ENCODE results near the gene CATSPER3.

DNA sequence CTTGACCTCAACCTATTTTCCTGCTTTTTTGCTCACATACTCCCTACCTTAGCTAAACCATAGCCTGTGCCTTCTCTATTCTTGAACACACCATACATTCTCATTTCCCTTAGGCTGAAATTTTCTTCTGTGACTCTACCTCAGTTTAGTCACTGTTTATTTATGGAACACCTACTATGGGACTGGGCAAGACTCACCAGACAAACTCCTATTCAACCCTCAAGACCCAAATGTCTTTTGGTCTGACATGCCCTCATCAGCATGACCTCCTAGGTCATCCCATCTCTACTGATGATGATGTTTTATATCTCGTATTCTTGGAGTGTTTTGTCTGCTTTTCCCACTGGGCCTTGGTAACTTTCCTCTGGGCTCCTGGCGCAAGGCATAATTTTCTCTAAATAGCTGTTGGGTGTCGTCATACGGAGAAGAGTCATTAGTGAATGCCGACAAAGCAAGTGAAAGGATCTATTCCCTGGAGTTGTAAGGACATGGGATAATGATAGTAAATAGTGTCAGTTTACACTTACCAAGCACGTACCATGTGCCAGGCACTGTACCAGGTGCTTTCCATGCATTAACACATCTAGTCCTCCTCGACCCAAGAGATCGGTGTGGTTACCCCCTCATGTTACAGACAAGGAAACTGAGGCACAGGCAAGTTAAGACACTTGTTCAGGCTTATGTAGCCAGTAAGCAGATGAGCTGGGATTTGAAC lies 88.8 kb downstream of the CATSPER3 start:
- TF ChIP-seq POLR2A (IDR thresholded peaks at IDR 0.05; ENCODE audit: low read depth) = no peak
- TF ChIP-seq, protein P1, sequence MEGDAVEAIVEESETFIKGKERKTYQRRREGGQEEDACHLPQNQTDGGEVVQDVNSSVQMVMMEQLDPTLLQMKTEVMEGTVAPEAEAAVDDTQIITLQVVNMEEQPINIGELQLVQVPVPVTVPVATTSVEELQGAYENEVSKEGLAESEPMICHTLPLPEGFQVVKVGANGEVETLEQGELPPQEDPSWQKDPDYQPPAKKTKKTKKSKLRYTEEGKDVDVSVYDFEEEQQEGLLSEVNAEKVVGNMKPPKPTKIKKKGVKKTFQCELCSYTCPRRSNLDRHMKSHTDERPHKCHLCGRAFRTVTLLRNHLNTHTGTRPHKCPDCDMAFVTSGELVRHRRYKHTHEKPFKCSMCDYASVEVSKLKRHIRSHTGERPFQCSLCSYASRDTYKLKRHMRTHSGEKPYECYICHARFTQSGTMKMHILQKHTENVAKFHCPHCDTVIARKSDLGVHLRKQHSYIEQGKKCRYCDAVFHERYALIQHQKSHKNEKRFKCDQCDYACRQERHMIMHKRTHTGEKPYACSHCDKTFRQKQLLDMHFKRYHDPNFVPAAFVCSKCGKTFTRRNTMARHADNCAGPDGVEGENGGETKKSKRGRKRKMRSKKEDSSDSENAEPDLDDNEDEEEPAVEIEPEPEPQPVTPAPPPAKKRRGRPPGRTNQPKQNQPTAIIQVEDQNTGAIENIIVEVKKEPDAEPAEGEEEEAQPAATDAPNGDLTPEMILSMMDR (IDR thresholded peaks at IDR 0.05) = no peak
- TF ChIP-seq EP300 (IDR thresholded peaks at IDR 0.05) = no peak
- no peak for TF ChIP-seq POLR2AphosphoS5 (IDR thresholded peaks at IDR 0.05)

Measured in esophagus muscularis mucosa (tissue), 4 donors.